Natural killer cell (primary cell): ENCODE data around the gene SMAD5. TPM values are rescaled to one million over a fixed set of nuclear protein-coding genes. Genes with fewer than 3 reads are reported as not detected.

Source experiments
- ATAC-seq, 3 donors: fragments of 150-1000 bp in 2 of 3; fragments of 200-7000 bp in 1 of 3; cut with Tn5 transposase; 1 replicate in 1 of 3; 2 replicates in 2 of 3; pipeline ENCODE4 v1.10.0; 2021; ENCODE audit warnings: mild to moderate bottlenecking in 2 of 3, moderate library complexity in 2 of 3
- DNase-seq, 2 donors: peaks; one replicate each; pipeline versions ENCODE4 v3.0.0 to v3.0.0-alpha.2; 2013 to 2021; ENCODE audit warnings: mixed read lengths in 1 of 2
- H3K27ac ChIP-seq: one replicate; pipeline ENCODE4 v1.5.1; 2013; ENCODE audit warnings: mild to moderate bottlenecking, low read length
- H3K27me3 ChIP-seq: one replicate; pipeline ENCODE4 v1.6.1; 2013; ENCODE audit warnings: low read length; ENCODE audit not compliant: control insufficient read depth, insufficient read depth
- H3K36me3 ChIP-seq: one replicate; pipeline ENCODE4 v1.6.1; 2013; ENCODE audit warnings: low read length; ENCODE audit not compliant: control insufficient read depth, insufficient read depth
- H3K4me1 ChIP-seq: one replicate; pipeline ENCODE4 v1.6.1; 2013; ENCODE audit warnings: low read length; ENCODE audit not compliant: control insufficient read depth, insufficient read depth
- H3K4me3 ChIP-seq: one replicate; pipeline ENCODE4 v1.5.1; 2013; ENCODE audit warnings: low read length
- H3K9me3 ChIP-seq: one replicate; pipeline ENCODE4 v1.6.1; 2013; ENCODE audit warnings: low read length; ENCODE audit not compliant: control insufficient read depth, insufficient read depth
- H3K27ac Mint-ChIP-seq, 2 donors: one replicate each; pipeline ENCODE4 v1.8.0; 2022; ENCODE audit warnings: mild to moderate bottlenecking in 2 of 2, mixed read lengths in 2 of 2, moderate library complexity in 1 of 2
- H3K27me3 Mint-ChIP-seq, 2 donors: one replicate each; pipeline ENCODE4 v1.8.0; 2022; ENCODE audit warnings: low read depth in 2 of 2, mixed read lengths in 2 of 2
- H3K36me3 Mint-ChIP-seq: one replicate; pipeline ENCODE4 v1.8.0; 2022; ENCODE audit warnings: mixed read lengths
- H3K4me1 Mint-ChIP-seq, 2 donors: one replicate each; pipeline ENCODE4 v1.8.0; 2022; ENCODE audit warnings: mixed read lengths in 2 of 2
- H3K4me3 Mint-ChIP-seq: one replicate; pipeline ENCODE4 v1.8.0; 2022; ENCODE audit warnings: mild to moderate bottlenecking, moderate library complexity, mixed read lengths
- H3K9me3 Mint-ChIP-seq, 2 donors: one replicate each; pipeline ENCODE4 v1.8.0; 2022; ENCODE audit warnings: mixed read lengths in 2 of 2
- CTCF ChIP-seq: fragments of 200-600 bp; IDR thresholded peaks from one replicate; pipeline ENCODE4 v1.8.0; 2022; ENCODE audit warnings: antibody characterized with exemption
- WGBS: methylation state at CpG from one replicate; pipeline ENCODE4 v1.1.7; 2013; ENCODE audit warnings: missing lambda C conversion rate; ENCODE audit not compliant: insufficient coverage; 5-methylcytosine and 5-hydroxymethylcytosine counted together
- intact Hi-C: fragments of 100-400 bp; cut with micrococcal nuclease; formaldehyde crosslinking; loops from one replicate; pipeline ENCODE4 v1.14.2; 2022
- total RNA-seq, 4 donors: library from RNA; stranded (reverse); fragments of 120-200 nt in 1 of 4; gene quantifications; one replicate each; pipeline versions ENCODE4 v1.2.3 to v1.2.4, GENCODE V29; 2013 to 2022

The SMAD5 gene
- total RNA-seq, 3 donors from 2014 or later (not counting 1 experiment from before 2014, with no cell fraction given), result 44.0 to 60.1 (median 54.1) TPM

- Mint-ChIP-seq H3K4me1 (peaks cover 35 to 42% of the 10 kb centered on the region in 2 donors), H3K27ac (no peak overlapping the region), H3K36me3 (peaks cover 31% of the 10 kb centered on the region), H3K27me3 (no peaks in the 10 kb centered on the region), H3K9me3 (no peaks in the 10 kb centered on the region), H3K4me3 (no peak overlapping the region)
- DNase-seq, result no peak
- H3K4me3 ChIP-seq, result no peak overlapping the region
- no peak for ATAC-seq
- no peaks in the 10 kb centered on the region for H3K9me3 ChIP-seq
- no peak overlapping the region for H3K27ac ChIP-seq
- TF ChIP-seq CTCF, result no peak
- no peaks in the 10 kb centered on the region for H3K4me1 ChIP-seq
- intact Hi-C loops, result no loop called here
- no peaks in the 10 kb centered on the region for H3K27me3 ChIP-seq
- peaks cover 25% of the 10 kb centered on the region for H3K36me3 ChIP-seq
- WGBS, result 100% methylated on average over 1 of the region's 1 CpG
Observed at GRCh38 chr5:136155761-136156160, 23.1 kb downstream of the SMAD5 start.

GRCh38 chr5:136157514-136157913, 24.9 kb downstream of the SMAD5 start:
- H3K9me3 Mint-ChIP-seq, result no peaks in the 10 kb centered on the region
- WGBS, result 92% methylated on average over 4 of the region's 5 CpGs
- H3K36me3 ChIP-seq, result peaks cover 27% of the 10 kb centered on the region
- peaks cover 31% of the 10 kb centered on the region for H3K36me3 Mint-ChIP-seq
- H3K27me3 Mint-ChIP-seq, result no peaks in the 10 kb centered on the region
- no peaks in the 10 kb centered on the region for H3K9me3 ChIP-seq
- TF ChIP-seq CTCF, result no peak
- no peak overlapping the region for H3K4me3 Mint-ChIP-seq
- H3K4me1 Mint-ChIP-seq, result peaks cover 26 to 29% of the 10 kb centered on the region in 2 donors
- ATAC-seq (no peak), DNase-seq (no peak)
- intact Hi-C loops, result no loop called here
- H3K27ac ChIP-seq, result no peak overlapping the region
- no peaks in the 10 kb centered on the region for H3K27me3 ChIP-seq
- H3K4me1 ChIP-seq, result no peaks in the 10 kb centered on the region
- no peak overlapping the region for H3K27ac Mint-ChIP-seq
- H3K4me3 ChIP-seq, result no peak overlapping the region

- Histone ChIP-seq H3K4me3 (no peak overlapping the region), H3K9me3 (no peaks in the 10 kb centered on the region), H3K36me3 (peaks cover 31% of the 10 kb centered on the region), H3K27me3 (no peaks in the 10 kb centered on the region), H3K4me1 (no peaks in the 10 kb centered on the region), H3K27ac (no peak overlapping the region)
- no peak for ATAC-seq
- peaks cover 20 to 22% of the 10 kb centered on the region in 2 donors for H3K4me1 Mint-ChIP-seq
- H3K4me3 Mint-ChIP-seq, result no peak overlapping the region
- DNase-seq, result no peak
- no peak overlapping the region for H3K27ac Mint-ChIP-seq
- WGBS, result 100% methylated on average over 1 of the region's 3 CpGs
- no peaks in the 10 kb centered on the region for H3K27me3 Mint-ChIP-seq
- H3K9me3 Mint-ChIP-seq, result no peaks in the 10 kb centered on the region
- intact Hi-C loops, result no loop called here
- H3K36me3 Mint-ChIP-seq, result peaks cover 20% of the 10 kb centered on the region
- no peak for TF ChIP-seq CTCF
Observed at GRCh38 chr5:136159457-136159856, 26.8 kb downstream of the SMAD5 start.

- no peaks in the 10 kb centered on the region for H3K4me1 ChIP-seq
- no peaks in the 10 kb centered on the region for H3K27me3 ChIP-seq
- ATAC-seq (no peak), DNase-seq (no peak)
- H3K36me3 Mint-ChIP-seq, result no peaks in the 10 kb centered on the region
- H3K4me3 Mint-ChIP-seq, result no peak overlapping the region
- no peak for TF ChIP-seq CTCF
- H3K36me3 ChIP-seq, result peaks cover 16% of the 10 kb centered on the region
- no peak overlapping the region for H3K27ac Mint-ChIP-seq
- intact Hi-C loops, result no loop called here
- no peaks in the 10 kb centered on the region for H3K9me3 ChIP-seq
- peaks cover 6 to 18% of the 10 kb centered on the region in 2 donors for H3K4me1 Mint-ChIP-seq
- H3K4me3 ChIP-seq, result no peak overlapping the region
- no peaks in the 10 kb centered on the region for H3K9me3 Mint-ChIP-seq
- H3K27me3 Mint-ChIP-seq, result no peaks in the 10 kb centered on the region
- WGBS, result 80% methylated on average over 4 of the region's 4 CpGs
- no peak overlapping the region for H3K27ac ChIP-seq
Observed at GRCh38 chr5:136162008-136162407, 29.4 kb downstream of the SMAD5 start.
